IPS-20b (cell line): ENCODE measurements around the gene DSTN.

Source experiments
- H3K27ac ChIP-seq: one replicate; pipeline ENCODE4 v1.5.1; 2013; ENCODE audit warnings: low read length
- H3K27me3 ChIP-seq: 2 replicates; pipeline ENCODE4 v1.6.1; 2013; ENCODE audit warnings: mild to moderate bottlenecking, low read length, inconsistent platforms; ENCODE audit not compliant: insufficient read depth
- H3K36me3 ChIP-seq: 2 replicates; pipeline ENCODE4 v1.6.1; 2013; ENCODE audit warnings: low read depth, mild to moderate bottlenecking, inconsistent platforms, low read length, moderate library complexity; ENCODE audit not compliant: insufficient read depth
- H3K4me1 ChIP-seq: 2 replicates; pipeline ENCODE4 v1.6.1; 2013; ENCODE audit warnings: mild to moderate bottlenecking, control low read depth, inconsistent platforms, low read length, moderate library complexity; ENCODE audit not compliant: insufficient read depth
- H3K4me3 ChIP-seq: 2 replicates; pipeline ENCODE4 v1.5.1; 2013; ENCODE audit warnings: mild to moderate bottlenecking, low read length, inconsistent platforms
- H3K9ac ChIP-seq: 2 replicates; pipeline ENCODE4 v1.6.1; 2013; ENCODE audit warnings: low read depth, mild to moderate bottlenecking, inconsistent platforms, low read length, moderate library complexity
- H3K9me3 ChIP-seq: 2 replicates; pipeline ENCODE4 v1.6.1; 2013; ENCODE audit warnings: mild to moderate bottlenecking, low read depth, low read length, inconsistent platforms; ENCODE audit not compliant: insufficient read depth

Gene DSTN

DNA sequence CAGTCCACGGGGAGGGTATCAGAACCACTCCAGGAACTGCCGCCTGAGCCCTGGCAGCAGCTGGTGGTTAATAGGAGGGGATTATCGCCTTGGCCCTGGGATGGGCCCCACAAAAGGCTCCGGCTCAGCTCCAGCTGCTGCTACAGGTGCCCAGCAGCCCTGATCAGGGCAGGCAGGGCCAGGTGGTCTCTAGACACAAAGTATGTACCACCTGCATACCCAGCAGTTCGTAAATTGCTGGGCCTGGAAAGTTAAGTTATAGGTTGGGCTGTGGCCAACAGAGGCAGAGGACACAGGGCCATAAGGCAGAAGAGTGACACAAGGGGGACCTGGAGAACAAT, 77.1 kb downstream of the DSTN start:
- Histone ChIP-seq H3K9me3 (no peaks in the 10 kb centered on the region), H3K36me3 (peaks cover 26% of the 10 kb centered on the region), H3K27ac (peak overlapping the region; percentile 29), H3K4me1 (peaks cover 2% of the 10 kb centered on the region; the same call in 1 of the 2 replicates), H3K4me3 (no peak overlapping the region), H3K9ac (no peak overlapping the region), H3K27me3 (no peaks in the 10 kb centered on the region)

DNA sequence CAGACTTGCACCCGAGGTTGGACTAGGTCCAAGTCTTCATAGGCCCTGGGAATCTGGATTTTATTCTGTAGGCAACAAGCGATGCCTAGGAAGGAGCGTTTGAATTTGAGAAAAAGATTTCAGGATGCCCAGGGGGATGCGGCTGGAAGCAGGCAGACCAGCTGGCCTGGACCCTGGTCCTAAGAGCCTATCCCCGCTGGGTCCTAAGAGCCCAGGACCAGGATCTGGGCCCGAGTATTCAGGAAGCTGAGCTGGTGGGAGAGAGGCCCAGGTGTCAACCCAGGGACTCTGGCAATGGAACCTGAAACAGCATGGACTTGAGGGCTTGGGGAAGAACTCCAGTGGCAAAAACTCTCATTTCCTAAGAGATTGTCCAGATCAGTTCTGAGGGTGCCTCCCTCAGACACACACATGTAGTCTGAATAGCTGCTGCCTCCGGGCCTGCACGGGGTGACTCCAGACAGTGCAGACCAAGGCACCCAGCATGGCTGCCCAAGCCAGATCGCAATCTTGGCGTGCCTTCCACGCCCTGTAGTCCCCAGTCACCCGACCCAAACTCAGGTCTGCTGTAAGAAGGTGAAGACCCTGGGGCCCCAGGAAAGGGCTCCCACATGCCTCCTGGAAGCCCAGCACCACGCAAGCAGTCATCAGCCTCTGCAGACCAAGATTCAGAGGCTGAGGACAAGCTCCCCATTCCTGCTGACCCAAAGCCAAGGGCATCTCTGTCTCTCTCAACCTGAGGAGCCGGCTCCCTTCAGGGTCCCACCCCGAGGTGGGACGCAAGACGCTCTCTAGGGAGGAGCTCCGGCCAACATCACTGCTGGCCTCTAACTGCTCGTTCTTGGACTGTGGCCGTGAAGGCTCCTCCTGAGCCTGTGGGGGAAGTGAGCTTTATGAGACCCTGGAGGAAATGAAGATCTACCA, 77.8 kb downstream of the DSTN start:
- H3K36me3 ChIP-seq = peaks cover 19% of the 10 kb centered on the region
- no peak overlapping the region for H3K9ac ChIP-seq
- no peak overlapping the region for H3K27ac ChIP-seq
- H3K9me3 ChIP-seq = no peaks in the 10 kb centered on the region
- H3K27me3 ChIP-seq = no peaks in the 10 kb centered on the region
- H3K4me1 ChIP-seq = peaks cover 2% of the 10 kb centered on the region; the same call in 1 of the 2 replicates
- no peak overlapping the region for H3K4me3 ChIP-seq

GRCh38 chr20:17648315-17648646, 78.4 kb downstream of the DSTN start:
- Histone ChIP-seq H3K27me3 (no peaks in the 10 kb centered on the region), H3K9ac (no peak overlapping the region), H3K27ac (no peak overlapping the region), H3K9me3 (no peaks in the 10 kb centered on the region), H3K36me3 (peaks cover 13% of the 10 kb centered on the region; the same call in 1 of the 2 replicates), H3K4me3 (no peak overlapping the region), H3K4me1 (peaks cover 2% of the 10 kb centered on the region; the same call in 1 of the 2 replicates)

DNA sequence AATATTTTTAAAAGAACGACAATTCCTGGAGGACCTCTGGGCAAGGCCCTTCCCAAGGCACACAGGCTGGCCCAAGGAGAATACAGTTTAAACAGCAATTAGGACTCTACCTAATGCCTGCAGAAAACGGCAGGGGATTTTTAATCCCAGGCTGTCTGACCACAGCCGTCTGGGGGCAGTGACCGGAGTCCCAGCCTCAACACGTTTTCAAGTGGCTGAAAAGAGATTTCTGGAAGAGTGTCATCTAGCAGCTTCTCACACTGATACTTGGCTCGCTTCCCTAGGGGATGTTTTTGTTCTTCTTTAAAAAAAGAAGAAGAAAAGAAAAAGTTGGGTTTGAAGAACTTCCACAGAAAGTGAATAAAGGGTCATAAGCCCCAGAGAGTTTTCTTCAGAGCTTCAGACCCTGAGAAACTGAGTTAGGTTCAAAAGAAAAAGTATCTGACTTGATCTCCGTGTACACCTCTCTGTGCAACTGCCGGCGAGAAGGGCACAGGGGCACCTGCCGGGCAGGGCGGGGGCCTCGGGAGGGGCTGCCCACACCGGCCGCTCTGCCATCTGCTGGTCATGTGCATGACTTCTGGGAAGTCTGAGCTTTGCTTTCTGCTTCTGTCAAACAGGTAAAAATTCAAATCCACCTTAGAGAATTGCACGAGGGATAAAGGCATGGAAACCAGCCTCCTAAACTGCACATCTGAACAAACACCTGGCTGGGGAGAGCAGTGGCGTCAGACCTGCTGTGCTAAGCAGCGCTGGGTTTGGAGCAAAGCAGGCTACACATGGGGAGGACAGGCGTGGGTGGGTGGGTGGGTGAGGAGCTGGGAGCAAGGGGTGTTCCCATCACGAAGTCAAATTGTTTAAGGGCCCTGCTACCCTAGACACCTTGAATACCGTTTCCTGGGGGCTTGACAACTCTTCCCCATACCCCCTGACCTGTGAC, 79.2 kb downstream of the DSTN start:
- Histone ChIP-seq H3K9me3 (no peaks in the 10 kb centered on the region), H3K36me3 (peaks cover 15% of the 10 kb centered on the region; the same call in 1 of the 2 replicates), H3K27ac (no peak overlapping the region), H3K4me1 (peaks cover 2% of the 10 kb centered on the region; the same call in 1 of the 2 replicates), H3K9ac (no peak overlapping the region), H3K4me3 (no peak overlapping the region), H3K27me3 (no peaks in the 10 kb centered on the region)

DNA sequence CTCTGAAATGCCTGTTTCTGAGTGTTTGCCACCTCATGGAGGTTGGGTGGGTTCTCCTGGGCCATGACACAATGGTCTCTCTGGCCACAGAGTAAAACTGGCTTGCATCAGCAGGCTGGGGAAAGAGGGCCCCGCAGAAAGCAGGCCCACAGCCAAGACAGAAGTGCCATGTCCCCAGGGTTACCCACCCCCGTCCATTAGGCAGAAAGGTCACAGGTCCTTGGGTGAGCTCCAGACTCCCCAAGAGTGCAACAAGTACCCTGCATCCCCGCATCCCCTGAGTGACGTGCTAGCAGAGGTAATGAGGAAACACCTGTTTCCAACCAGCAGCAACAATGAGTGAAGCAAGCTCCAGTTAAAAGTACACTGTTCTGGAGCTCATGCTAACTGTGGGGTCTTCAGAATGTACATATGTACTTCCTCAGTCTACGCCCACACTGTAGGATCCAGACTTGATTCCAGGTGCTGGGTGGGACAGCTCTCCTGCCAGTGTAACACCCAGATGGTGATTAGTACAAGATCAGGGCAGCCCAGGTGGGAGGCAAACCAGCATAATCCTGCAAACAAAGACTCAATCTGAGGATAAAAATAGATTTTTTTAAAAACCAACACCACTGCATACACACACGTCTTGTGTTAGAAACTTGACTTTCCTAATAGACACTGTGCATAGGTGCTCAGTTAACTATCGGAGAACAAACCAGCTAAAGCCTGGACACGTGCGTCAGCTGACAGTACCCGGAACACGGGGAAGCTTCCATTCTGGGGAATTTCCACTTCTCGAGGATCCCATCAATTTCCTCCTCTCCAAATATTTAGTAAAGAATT, 80.6 kb downstream of the DSTN start:
- no peak overlapping the region for H3K4me3 ChIP-seq
- no peak overlapping the region for H3K9ac ChIP-seq
- no peaks in the 10 kb centered on the region for H3K27me3 ChIP-seq
- peaks cover 19% of the 10 kb centered on the region for H3K36me3 ChIP-seq
- no peaks in the 10 kb centered on the region for H3K9me3 ChIP-seq
- H3K27ac ChIP-seq = no peak overlapping the region
- peaks cover 6% of the 10 kb centered on the region; the same call in 1 of the 2 replicates for H3K4me1 ChIP-seq

GRCh38 chr20:17651129-17651759, 81.4 kb downstream of the DSTN start:
- Histone ChIP-seq H3K27me3 (no peaks in the 10 kb centered on the region), H3K4me1 (peaks cover 11% of the 10 kb centered on the region; the same call in 1 of the 2 replicates), H3K27ac (no peak overlapping the region), H3K9me3 (no peaks in the 10 kb centered on the region), H3K4me3 (no peak overlapping the region), H3K9ac (no peak overlapping the region), H3K36me3 (peaks cover 23% of the 10 kb centered on the region)

DNA sequence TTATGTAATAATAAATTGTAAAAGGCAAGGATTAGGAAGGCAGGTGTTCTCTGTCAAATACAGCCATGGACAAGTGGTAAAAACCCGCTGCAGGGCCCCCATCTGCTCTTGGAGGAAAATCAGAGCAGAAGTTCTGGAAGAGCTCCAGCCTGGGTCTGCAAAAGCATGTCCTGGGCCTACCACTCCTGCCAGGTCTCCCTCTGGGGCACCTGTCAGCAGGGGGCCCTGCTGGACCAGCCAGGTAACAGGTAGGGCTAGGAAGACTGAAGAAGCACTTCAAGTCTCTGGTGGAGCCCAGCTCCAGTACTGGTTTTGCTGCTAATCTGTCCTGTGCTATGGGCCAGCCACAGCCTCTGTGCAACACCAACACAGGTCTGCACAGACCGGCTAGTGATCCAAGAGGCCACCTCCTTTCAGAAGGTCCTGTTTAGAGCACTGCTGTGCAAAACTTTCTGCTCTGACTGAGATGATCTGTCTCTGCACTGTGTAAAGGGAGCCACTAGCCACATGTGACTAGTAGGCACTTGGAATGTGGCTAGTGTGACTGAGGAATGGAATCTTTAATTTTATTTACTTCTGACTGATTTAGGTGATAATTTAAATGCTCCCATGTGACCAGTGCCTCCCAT, 82.0 kb downstream of the DSTN start:
- H3K9me3 ChIP-seq = no peaks in the 10 kb centered on the region
- no peaks in the 10 kb centered on the region for H3K27me3 ChIP-seq
- H3K4me1 ChIP-seq = peaks cover 13% of the 10 kb centered on the region; the same call in 1 of the 2 replicates
- no peak overlapping the region for H3K27ac ChIP-seq
- H3K4me3 ChIP-seq = no peak overlapping the region
- no peak overlapping the region for H3K9ac ChIP-seq
- peaks cover 29% of the 10 kb centered on the region for H3K36me3 ChIP-seq

DNA sequence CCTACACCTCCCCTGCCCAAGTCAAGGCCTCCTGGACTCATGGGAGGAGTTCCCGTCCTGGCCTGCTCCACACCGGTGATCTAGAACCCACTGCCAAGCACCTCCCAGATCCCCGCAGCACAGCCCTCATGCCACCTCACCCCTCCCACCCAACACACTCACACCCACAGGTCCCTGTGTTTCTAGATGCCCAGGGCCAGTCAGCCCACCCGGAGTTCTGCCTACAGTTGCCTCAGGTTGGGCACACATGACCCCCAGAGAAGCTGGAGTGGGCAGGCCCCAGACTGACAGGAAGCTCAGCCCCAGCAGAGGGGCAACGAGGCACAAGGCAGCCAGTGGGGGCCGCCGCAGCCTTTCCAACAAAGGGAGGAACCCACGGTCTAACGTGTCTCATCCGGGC, 82.5 kb downstream of the DSTN start:
- Histone ChIP-seq H3K4me1 (peaks cover 13% of the 10 kb centered on the region; the same call in 1 of the 2 replicates), H3K9me3 (no peaks in the 10 kb centered on the region), H3K27me3 (no peaks in the 10 kb centered on the region), H3K4me3 (no peak overlapping the region), H3K27ac (no peak overlapping the region), H3K9ac (no peak overlapping the region), H3K36me3 (peaks cover 29% of the 10 kb centered on the region)

DNA sequence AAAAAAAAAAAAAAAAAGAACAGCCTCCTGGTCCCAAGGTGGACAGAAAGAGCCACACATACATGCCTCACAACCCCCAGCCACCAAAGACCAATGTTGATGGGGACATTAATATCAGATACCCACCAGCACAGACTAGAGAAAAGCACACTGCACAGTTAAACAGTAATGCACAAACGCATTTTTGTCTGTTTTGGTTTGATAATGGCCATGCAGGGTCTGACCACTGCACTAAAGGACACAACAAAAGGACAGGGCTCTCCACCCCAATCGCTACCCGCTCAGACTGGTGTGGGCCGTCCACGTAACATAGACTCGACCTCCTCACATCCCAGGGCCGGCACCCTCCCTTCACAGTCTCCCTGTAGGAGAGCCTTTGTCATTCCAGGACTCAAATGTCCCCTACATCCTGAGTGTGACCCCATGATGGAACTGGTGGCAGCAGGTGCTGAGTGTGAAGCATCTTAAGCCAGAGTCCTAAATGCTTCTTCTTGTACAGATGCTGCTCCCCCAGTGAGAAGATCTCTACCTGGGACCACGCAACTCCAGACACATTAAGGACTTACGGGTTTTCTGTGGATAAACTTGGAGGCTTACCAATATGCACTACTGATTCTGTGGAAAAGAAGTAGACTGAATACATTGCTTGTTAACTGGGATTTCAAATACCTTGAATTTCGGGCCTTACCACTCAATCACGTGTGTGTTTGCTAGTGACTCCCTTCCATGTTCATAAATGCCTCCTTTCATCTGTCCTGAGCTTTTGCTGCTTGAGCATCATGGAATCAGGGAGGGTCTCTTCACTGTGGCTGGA, 84.2 kb downstream of the DSTN start:
- H3K9me3 ChIP-seq = peaks cover 5% of the 10 kb centered on the region
- H3K9ac ChIP-seq = no peak overlapping the region
- no peak overlapping the region for H3K27ac ChIP-seq
- no peaks in the 10 kb centered on the region for H3K27me3 ChIP-seq
- H3K36me3 ChIP-seq = peaks cover 43% of the 10 kb centered on the region
- peaks cover 10% of the 10 kb centered on the region; the same call in 1 of the 2 replicates for H3K4me1 ChIP-seq
- H3K4me3 ChIP-seq = no peak overlapping the region
